CD4-positive, alpha-beta T cell treated with Interleukin-6 for 4 hours (primary cell): Measurements from ENCODE around the gene SAMD9.
"Not testable (repeated sequence)": the region's sequence is repeated elsewhere in the genome, so short reads cannot be mapped to it uniquely, and the experiment has no call there.

Experiments used
- DNase-seq: peaks from one replicate; pipeline ENCODE4 v3.0.0-alpha.2; 2020; ENCODE audit warnings: mixed read lengths

Gene SAMD9

GRCh38 chr7:93119191-93119905, 1.6 kb upstream of the SAMD9 start:
- no peak for DNase-seq

DNA sequence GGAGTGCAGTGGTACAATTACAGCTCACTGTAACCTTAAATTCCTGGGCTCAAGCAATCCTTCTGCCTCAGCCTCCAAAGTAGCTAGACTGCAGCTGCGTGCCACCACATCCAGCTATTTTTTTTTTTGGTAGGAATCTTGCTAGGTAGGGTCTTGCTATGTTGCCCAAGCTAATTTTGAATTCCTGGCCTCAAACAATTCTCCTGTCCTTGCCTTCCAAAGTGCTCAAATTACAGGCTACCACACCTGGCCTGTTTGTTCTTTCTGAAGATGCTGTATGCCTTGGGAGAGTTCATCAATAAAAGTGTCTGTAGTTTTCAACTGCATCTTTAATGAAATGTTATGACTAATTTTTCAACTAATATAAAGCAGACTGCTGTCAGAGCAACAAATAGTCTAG, 452 bp downstream of the SAMD9 start:
- DNase-seq: no peak

GRCh38 chr7:93115796-93116195, 2.0 kb downstream of the SAMD9 start:
- no peak for DNase-seq

DNA sequence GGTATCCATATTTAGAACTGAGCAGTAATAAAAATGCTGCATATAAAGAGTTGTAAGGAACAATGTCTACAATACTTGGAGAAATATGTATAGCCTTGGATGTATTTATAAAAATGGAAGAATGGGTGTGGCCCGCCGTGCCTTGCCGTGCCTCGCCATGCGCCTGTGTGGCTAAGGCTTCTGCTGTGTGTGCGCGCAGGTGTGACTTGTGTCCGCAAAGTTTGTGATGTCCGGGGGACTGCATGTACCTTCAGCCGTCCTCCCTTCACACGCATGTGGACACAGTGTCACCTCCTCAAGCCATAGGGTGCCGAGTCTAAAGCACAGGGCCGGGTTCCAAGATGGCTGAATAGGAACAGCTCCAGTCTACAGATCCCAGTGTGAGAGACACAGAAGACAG, 9.8 kb downstream of the SAMD9 start:
- no peak for DNase-seq

DNA sequence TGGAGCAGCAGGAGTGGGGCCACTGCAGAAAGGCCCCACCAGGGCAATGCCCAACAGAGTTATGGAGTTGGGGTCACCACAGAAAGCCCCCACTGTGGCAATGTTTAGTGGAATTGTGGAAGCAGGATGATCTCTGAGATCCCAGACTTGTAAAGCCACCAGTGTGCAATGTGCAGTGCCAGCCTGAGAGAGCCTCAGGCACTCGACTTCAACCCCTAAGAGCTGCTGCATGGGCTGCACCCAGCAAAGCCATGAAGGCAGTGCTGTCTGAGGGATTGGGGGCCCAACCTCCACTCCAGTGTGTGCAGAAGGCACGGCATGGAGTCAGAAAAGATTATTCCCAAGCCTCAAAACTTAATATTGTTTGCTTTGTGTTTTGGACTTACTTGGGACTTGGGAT, 20.4 kb downstream of the SAMD9 start:
- no peak for DNase-seq

DNA sequence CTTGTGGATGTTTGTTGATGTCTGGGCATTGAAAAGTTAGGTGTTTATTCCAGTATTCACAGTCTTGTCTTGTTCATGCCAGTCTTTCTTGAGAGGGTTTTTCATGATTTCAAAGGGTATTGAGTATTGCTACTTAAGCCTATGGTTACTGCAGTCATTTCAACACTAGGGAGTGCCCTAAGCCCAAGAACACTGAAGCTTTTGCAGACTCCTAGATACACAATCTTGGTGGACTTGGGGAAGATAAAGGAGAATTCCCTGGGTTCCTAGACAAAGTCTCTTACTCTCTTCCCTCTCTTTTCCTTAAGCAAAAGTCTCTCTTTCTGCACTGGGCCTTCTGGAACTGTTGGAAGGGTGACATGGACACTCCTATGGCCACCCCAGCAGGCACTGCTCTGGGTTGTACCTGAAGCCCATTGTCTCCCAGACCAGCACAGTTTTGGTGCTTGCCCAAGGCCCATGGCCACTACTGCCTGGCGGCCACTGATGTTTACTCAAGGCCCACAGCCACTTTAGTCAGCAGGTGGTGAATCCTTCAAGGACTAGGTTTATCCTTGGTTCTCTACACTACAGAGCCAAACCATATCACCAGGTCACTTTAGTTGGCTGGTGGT, 24.9 kb downstream of the SAMD9 start:
- no peak for DNase-seq

DNA sequence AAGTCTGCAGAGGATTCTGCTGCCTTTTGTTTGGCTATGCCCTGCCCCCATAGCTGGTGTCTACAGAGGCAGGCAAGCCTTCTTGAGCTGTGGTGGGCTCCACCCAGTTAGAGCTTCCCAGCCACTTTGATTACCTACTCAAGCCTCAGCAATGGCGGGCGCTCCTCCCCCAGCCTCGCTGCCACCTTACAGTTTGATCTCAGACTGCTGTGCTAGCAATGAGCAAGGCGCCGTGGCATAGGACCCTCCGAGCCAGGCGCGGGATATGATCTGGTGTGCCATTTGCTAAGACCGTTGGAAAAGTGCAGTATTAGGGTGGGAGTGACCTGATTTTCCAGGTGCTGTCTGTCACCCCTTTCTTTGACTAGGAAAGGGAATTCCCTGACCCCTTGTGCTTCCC, 44.4 kb downstream of the SAMD9 start:
- not testable (repeated sequence) for DNase-seq

DNA sequence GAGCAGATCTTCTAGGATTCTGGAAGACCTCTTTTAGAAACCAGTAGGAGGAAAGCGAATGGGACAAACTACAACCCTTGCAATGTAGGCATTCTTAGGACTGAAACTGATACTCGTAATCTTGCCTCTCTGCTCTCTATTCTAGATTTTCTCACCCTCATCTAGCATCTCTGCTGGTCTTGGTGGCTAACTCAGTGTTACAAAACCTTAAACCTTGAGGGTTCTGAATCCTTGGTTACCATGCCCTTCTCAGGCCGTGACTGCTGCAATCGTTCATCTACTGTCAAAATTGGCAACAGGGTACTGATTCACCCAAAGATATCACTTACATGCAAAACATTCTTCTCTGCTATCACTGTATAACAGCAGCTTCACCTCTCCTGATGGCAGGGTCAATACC, 55.2 kb downstream of the SAMD9 start:
- DNase-seq: no peak

DNA sequence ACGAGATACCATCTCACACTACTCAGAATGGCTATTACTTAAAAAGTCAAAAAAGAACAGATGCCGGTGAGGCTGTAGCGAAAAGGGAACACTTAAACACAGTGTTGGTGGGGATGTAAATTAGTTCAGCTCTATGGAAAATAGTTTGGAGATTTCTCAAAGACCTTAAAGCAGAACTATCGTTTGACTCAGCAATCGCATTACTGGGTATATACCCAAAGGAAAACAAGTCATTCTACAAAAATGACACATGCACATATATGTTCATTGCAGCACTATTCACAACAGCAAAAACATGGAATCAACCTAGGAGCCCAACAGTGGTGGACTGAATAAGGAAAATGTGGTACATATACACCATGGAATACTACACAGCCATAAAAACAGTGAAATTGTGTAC, 56.9 kb downstream of the SAMD9 start:
- DNase-seq: no peak

GRCh38 chr7:93060025-93060424, 57.8 kb downstream of the SAMD9 start:
- no peak for DNase-seq

DNA sequence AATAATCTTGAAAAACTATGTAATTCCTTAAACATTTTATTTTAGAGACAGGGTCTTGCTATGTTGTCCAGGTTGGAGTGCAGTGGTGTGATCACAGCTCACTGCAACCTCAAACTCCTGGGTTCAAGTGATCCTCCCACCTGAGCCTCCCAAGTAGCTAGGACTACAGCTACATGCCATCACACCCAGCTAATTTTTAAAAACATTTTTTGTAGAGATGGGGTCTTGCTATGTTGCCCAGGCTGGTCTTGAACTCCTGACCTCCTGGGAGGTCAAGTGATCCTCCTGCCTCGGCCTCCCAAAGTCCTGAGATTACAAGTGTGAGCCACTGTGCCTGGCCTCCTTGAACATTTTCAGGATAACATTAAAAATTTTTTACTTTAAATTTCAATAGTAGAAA, 61.2 kb downstream of the SAMD9 start:
- not testable (repeated sequence) for DNase-seq

- DNase-seq: peak; percentile 12
Measured at GRCh38 chr7:93055543-93056107, 62.2 kb downstream of the SAMD9 start.

DNA sequence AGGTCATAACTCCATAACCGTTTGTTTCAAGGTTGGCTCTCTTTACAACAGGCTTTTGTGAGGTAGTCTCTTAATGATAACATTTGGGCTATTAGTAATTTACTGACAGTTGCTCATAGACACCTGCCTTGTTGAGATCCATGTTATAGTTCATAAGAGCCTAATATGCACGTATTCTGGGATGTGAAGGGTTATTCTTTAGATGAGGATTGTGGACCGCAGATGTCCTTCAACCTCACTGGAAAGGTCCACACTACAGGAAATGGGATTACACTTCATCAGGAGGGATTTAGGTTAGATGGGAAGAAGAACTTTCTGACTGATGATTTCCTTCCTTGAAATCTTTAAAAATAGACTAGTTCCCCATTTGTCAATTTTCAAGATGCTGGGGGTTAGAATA, 62.8 kb downstream of the SAMD9 start:
- no peak for DNase-seq

GRCh38 chr7:93053949-93054943, 63.5 kb downstream of the SAMD9 start:
- DNase-seq: no peak

- DNase-seq: no peak
Measured at GRCh38 chr7:93053209-93053948, 64.4 kb downstream of the SAMD9 start.

GRCh38 chr7:93051660-93052059, 66.1 kb downstream of the SAMD9 start:
- DNase-seq: no peak
